Gastroesophageal sphincter (tissue), 3 donors: ENCODE measurements around the gene SLC2A14.
"Not testable (repeated sequence)": the region's sequence is repeated elsewhere in the genome, so short reads cannot be mapped to it uniquely, and the experiment has no call there.

Source experiments
- EP300 ChIP-seq: sonication (generic); formaldehyde crosslinking; IDR thresholded peaks from one replicate; pipeline ENCODE4 v1.6.1; 2017; ENCODE audit warnings: antibody characterized with exemption, mild to moderate bottlenecking
- POLR2A ChIP-seq, 2 donors: fragments of 450-650 bp; IDR thresholded peaks; one replicate each; pipeline ENCODE4 v1.6.1; 2017; ENCODE audit warnings: antibody characterized with exemption in 2 of 2, mild to moderate bottlenecking in 2 of 2, moderate library complexity in 1 of 2
- POLR2AphosphoS5 ChIP-seq: sonication (generic); formaldehyde crosslinking; IDR thresholded peaks from one replicate; pipeline ENCODE4 v1.6.1; 2017; ENCODE audit warnings: antibody characterized with exemption
- TF ChIP-seq, protein P1 (sequence below), 4 experiments: fragments of 200-600 bp in 2 of 4; fragments of 450-650 bp in 2 of 4; sonication (generic) in 1 of 4; IDR thresholded peaks; one replicate each; pipeline ENCODE4 v1.5.1; 2017 to 2019; ENCODE audit warnings: antibody characterized with exemption in 4 of 4, mild to moderate bottlenecking in 2 of 4, moderate library complexity in 2 of 4

GRCh38 chr12:7783433-7783832 lies 89.3 kb downstream of the SLC2A14 start:
- TF ChIP-seq, protein P1, sequence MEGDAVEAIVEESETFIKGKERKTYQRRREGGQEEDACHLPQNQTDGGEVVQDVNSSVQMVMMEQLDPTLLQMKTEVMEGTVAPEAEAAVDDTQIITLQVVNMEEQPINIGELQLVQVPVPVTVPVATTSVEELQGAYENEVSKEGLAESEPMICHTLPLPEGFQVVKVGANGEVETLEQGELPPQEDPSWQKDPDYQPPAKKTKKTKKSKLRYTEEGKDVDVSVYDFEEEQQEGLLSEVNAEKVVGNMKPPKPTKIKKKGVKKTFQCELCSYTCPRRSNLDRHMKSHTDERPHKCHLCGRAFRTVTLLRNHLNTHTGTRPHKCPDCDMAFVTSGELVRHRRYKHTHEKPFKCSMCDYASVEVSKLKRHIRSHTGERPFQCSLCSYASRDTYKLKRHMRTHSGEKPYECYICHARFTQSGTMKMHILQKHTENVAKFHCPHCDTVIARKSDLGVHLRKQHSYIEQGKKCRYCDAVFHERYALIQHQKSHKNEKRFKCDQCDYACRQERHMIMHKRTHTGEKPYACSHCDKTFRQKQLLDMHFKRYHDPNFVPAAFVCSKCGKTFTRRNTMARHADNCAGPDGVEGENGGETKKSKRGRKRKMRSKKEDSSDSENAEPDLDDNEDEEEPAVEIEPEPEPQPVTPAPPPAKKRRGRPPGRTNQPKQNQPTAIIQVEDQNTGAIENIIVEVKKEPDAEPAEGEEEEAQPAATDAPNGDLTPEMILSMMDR (IDR thresholded peaks at IDR 0.05), result not testable (repeated sequence)
- not testable (repeated sequence) for TF ChIP-seq POLR2AphosphoS5; POLR2A (IDR thresholded peaks at IDR 0.05); EP300
